Measurements from ENCODE around the gene EDRF1.
"Not testable (repeated sequence)": the region's sequence is repeated elsewhere in the genome, so short reads cannot be mapped to it uniquely, and the experiment has no call there.

EDRF1 gene

DNA sequence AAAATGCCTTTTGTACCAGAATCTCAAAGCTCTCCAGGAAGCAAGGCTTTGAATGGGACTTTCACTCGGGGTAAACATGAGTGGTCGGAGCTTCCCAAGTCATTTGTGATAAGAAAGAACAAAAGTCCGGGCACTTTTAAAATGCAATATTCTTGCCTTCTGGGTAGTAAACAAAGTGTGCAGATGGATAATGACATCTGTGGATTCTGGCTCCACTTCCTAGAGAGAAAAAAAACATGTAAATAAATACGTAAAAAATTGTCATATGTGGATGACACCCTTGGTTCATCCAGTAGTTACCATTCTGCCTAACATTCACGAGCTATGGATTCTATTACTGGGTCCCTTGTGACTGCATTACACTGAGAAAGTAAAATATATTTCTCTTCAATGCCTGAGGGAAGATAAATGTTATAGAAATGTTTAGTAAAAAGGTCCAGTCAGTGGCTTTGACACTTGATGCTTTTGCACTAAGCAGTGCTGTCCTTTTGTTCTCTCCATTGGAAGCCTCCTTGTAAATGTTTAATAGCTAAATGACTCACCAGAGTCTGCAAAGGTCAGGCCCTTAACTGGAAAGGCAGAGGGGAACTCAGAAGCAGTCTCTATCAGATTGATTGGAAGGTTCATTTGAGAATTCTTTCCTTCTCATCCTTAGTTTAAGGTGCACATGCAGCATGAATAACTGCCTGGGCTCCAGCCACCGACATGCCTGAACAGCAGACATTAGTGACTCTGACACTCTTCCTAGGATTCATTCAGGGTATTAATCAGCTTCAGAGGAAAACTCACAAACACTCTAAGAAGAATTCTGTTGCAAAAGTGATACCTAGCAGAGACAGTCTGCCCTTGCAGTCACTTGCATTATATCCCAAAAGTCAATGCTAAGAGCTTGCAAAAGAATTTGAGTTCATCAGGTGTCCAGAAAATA lies 11.7 kb upstream of the EDRF1 start:
- DNase-seq, result no peak
- no peaks in the 10 kb centered on the region for H3K27me3 ChIP-seq

DNA sequence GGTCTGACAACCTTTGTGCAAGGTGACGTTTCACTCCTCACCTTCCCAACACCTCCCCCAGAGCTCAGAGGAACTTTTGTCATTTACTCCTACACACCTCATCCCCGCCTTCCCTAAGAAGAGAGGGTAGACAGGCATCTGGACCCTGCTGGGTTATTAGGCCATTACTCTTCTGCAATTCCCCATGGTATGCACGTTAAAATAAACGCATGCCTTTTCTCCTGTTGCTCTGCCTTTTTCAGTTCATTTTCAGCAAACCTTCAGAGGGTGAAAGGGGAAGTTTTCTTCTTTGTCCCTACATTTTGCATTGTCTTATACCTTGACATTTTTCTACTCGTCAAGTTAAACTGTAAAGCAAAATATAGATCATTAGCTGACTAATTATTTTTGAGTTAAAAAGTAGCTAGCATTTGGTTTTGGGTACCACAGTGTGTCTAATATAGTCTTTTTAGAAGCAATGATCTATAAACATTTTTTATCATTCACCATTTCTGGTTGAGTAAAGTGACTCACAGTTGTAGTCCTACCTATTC lies 10.5 kb upstream of the EDRF1 start:
- H3K36me3 ChIP-seq, result no peaks in the 10 kb centered on the region
- TF ChIP-seq, protein P1, sequence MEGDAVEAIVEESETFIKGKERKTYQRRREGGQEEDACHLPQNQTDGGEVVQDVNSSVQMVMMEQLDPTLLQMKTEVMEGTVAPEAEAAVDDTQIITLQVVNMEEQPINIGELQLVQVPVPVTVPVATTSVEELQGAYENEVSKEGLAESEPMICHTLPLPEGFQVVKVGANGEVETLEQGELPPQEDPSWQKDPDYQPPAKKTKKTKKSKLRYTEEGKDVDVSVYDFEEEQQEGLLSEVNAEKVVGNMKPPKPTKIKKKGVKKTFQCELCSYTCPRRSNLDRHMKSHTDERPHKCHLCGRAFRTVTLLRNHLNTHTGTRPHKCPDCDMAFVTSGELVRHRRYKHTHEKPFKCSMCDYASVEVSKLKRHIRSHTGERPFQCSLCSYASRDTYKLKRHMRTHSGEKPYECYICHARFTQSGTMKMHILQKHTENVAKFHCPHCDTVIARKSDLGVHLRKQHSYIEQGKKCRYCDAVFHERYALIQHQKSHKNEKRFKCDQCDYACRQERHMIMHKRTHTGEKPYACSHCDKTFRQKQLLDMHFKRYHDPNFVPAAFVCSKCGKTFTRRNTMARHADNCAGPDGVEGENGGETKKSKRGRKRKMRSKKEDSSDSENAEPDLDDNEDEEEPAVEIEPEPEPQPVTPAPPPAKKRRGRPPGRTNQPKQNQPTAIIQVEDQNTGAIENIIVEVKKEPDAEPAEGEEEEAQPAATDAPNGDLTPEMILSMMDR (IDR thresholded peaks at IDR 0.05; ENCODE audit: low read depth, low read length), result no peak

More for the DNA sequence above, 11.7 kb upstream of the EDRF1 start:
- no peaks in the 10 kb centered on the region for H3K4me1 ChIP-seq
- H3K9me3 ChIP-seq, result no peaks in the 10 kb centered on the region
- H3K36me3 ChIP-seq, result no peaks in the 10 kb centered on the region
- no peak overlapping the region for H3K4me3 ChIP-seq (ENCODE audit: low read depth, low read length)
- TF ChIP-seq, protein P1 (IDR thresholded peaks at IDR 0.05; ENCODE audit: low read depth, low read length), result no peak

DNA sequence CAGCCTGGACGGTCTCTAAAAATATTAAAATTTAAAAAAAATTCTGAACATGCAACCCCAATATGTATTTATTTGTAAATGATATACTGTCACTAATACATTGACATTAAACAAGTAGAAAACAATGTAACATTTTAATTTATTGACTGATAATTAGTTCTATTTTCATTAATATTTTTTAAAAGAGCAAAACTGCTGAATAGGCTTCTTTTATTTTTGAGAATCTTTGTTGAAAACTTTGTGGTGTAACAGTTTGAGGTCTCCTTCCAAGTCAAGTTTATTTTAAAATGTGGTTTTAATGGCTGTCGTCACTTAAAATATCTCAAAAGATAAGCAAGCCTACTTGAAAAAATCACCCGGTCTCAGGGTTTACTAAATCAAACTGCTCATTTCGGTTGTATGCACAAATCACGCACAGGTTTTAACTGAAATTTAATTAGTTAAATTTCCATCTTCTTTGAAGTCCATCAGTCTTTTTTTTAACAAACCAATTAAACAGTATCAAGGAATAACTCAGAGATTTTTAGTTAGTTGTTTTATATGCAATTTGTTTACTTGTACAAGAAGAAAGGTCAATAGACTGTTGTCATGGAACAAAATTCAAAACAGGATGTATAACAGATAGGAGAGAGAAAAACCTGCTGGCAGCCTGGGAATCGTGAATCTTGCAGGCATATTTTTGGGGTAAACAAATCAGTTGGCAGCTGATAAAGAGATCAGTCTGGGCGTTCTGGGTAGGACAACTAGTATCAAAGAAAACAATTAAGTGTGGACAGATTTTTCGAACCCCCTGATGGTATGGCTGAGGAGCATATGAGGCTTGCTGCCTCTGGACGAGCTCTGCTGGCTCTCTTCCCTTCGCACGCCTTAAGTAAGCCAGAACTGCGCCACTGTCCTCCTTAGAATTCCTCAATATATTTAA lies 9.7 kb upstream of the EDRF1 start:
- TF ChIP-seq, protein P1 (IDR thresholded peaks at IDR 0.05; ENCODE audit: low read depth, low read length), result no peak
- no peak overlapping the region for H3K4me3 ChIP-seq (ENCODE audit: low read depth, low read length)
- H3K9me3 ChIP-seq, result no peaks in the 10 kb centered on the region
- H3K27me3 ChIP-seq, result no peaks in the 10 kb centered on the region
- no peak for DNase-seq
- no peaks in the 10 kb centered on the region for H3K36me3 ChIP-seq
- H3K4me1 ChIP-seq, result no peaks in the 10 kb centered on the region

More for the DNA sequence above, 10.5 kb upstream of the EDRF1 start:
- no peak for DNase-seq
- Histone ChIP-seq H3K27me3 (no peaks in the 10 kb centered on the region), H3K9me3 (no peaks in the 10 kb centered on the region), H3K4me1 (no peaks in the 10 kb centered on the region), H3K4me3 (ENCODE audit: low read depth, low read length) (no peak overlapping the region)

GRCh38 chr10:125711110-125711750 lies 8.3 kb upstream of the EDRF1 start:
- no peaks in the 10 kb centered on the region for H3K27me3 ChIP-seq
- no peaks in the 10 kb centered on the region for H3K9me3 ChIP-seq
- no peaks in the 10 kb centered on the region for H3K4me1 ChIP-seq
- no peaks in the 10 kb centered on the region for H3K36me3 ChIP-seq
- no peak overlapping the region for H3K4me3 ChIP-seq (ENCODE audit: low read depth, low read length)
- TF ChIP-seq, protein P1 (IDR thresholded peaks at IDR 0.05; ENCODE audit: low read depth, low read length), result no peak
- no peak for DNase-seq

DNA sequence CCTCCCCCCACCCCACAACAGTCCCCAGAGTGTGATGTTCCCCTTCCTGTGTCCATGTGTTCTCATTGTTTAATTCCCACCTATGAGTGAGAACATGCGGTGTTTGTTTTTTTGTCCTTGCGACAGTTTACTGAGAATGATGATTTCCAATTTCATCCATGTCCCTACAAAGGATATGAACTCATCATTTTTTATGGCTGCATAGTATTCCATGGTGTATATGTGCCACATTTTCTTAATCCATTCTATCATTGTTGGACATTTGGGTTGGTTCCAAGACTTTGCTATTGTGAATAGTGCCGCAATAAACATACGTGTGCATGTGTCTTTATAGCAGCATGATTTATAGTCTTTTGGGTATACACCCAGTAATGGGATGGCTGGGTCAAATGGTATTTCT lies 4.8 kb upstream of the EDRF1 start:
- H3K4me1 ChIP-seq; H3K27me3 ChIP-seq; H3K9me3 ChIP-seq; DNase-seq; H3K36me3 ChIP-seq; H3K4me3 ChIP-seq (ENCODE audit: low read depth, low read length): not testable (repeated sequence)

- H3K4me3 ChIP-seq (ENCODE audit: low read depth, low read length), result peak overlapping the region; percentile 100
- TF ChIP-seq, protein P1 (IDR thresholded peaks at IDR 0.05; ENCODE audit: low read depth, low read length), result no peak
- no peaks in the 10 kb centered on the region for H3K27me3 ChIP-seq
- DNase-seq, result no peak
- H3K4me1 ChIP-seq, result no peaks in the 10 kb centered on the region
- no peaks in the 10 kb centered on the region for H3K9me3 ChIP-seq
- peaks cover 37% of the 10 kb centered on the region for H3K36me3 ChIP-seq
Observed at GRCh38 chr10:125720002-125720382, 483 bp downstream of the EDRF1 start.

Data from BE2C (cell line).